CD4-positive, alpha-beta memory T cell (primary cell): ENCODE measurements around the gene DNAJC30. TPM values are rescaled to one million over a fixed set of nuclear protein-coding genes. Genes with fewer than 3 reads are reported as not detected.
"Not testable (repeated sequence)": the region's sequence is repeated elsewhere in the genome, so short reads cannot be mapped to it uniquely, and the experiment has no call there.

Source experiments
- CTCF ChIA-PET: fragments of 350-600 bp; sonication (Branson Sonifier 250); formaldehyde crosslinking; loops from one replicate; lab custom pipeline; 2021; ENCODE audit warnings: inconsistent platforms; ENCODE audit not compliant: partially characterized antibody; lab: Charles Lee
- POLR2A ChIA-PET: fragments of 350-600 bp; sonication (Branson Sonifier 250); formaldehyde crosslinking; loops from one replicate; lab custom pipeline; 2021; ENCODE audit not compliant: partially characterized antibody; lab: Charles Lee
- DNase-seq, 5 donors: peaks; one replicate each; pipeline versions ENCODE4 v3.0.0 to v3.0.0-alpha.2; 2020 to 2022; ENCODE audit warnings: mixed read lengths in 1 of 5
- H3K27ac ChIP-seq: one replicate; pipeline ENCODE4 v1.7.0; 2013; ENCODE audit warnings: low read depth, low read length
- H3K27me3 ChIP-seq: 2 replicates; pipeline ENCODE4 v1.7.0; 2013; ENCODE audit warnings: mild to moderate bottlenecking, low read length, moderate library complexity; ENCODE audit not compliant: insufficient read depth
- H3K36me3 ChIP-seq: 2 replicates; pipeline ENCODE4 v1.7.0; 2013; ENCODE audit warnings: mild to moderate bottlenecking, low read length, moderate library complexity; ENCODE audit not compliant: insufficient read depth
- H3K4me1 ChIP-seq: 2 replicates; pipeline ENCODE4 v1.7.0; 2013; ENCODE audit warnings: mild to moderate bottlenecking, low read length, moderate library complexity; ENCODE audit not compliant: insufficient read depth
- H3K4me3 ChIP-seq, 2 donors: one replicate each; pipeline ENCODE4 v1.7.0; 2013; ENCODE audit warnings: low read length in 2 of 2, mild to moderate bottlenecking in 1 of 2
- H3K9me3 ChIP-seq, 2 donors: one replicate each; pipeline ENCODE4 v1.7.0; 2013; ENCODE audit warnings: low read length in 2 of 2, control low read depth in 1 of 2; ENCODE audit not compliant: control insufficient read depth in 1 of 2
- H3K27ac Mint-ChIP-seq, 7 donors: one replicate each; pipeline ENCODE4 v1.8.0; 2020 to 2021; ENCODE audit warnings: mixed read lengths in 7 of 7, mild to moderate bottlenecking in 6 of 7, inconsistent platforms in 3 of 7, moderate library complexity in 3 of 7
- H3K27me3 Mint-ChIP-seq, 2 donors: one replicate each; pipeline ENCODE4 v1.8.0; 2020 to 2021; ENCODE audit warnings: mixed read lengths in 2 of 2
- H3K36me3 Mint-ChIP-seq, 2 donors: one replicate each; pipeline ENCODE4 v1.8.0; 2020 to 2021; ENCODE audit warnings: mixed read lengths in 2 of 2, inconsistent platforms in 1 of 2, mild to moderate bottlenecking in 1 of 2
- H3K4me1 Mint-ChIP-seq, 4 donors: one replicate each; pipeline ENCODE4 v1.8.0; 2020 to 2021; ENCODE audit warnings: mixed read lengths in 4 of 4, mild to moderate bottlenecking in 1 of 4
- H3K4me3 Mint-ChIP-seq, 8 donors: one replicate each; pipeline ENCODE4 v1.8.0; 2020 to 2021; ENCODE audit warnings: mixed read lengths in 8 of 8, mild to moderate bottlenecking in 7 of 8, moderate library complexity in 6 of 8, inconsistent platforms in 3 of 8
- H3K9me3 Mint-ChIP-seq, 8 donors: one replicate each; pipeline ENCODE4 v1.8.0; 2020 to 2021; ENCODE audit warnings: mixed read lengths in 8 of 8, mild to moderate bottlenecking in 5 of 8, inconsistent platforms in 3 of 8, moderate library complexity in 1 of 8
- intact Hi-C: fragments of 100-400 bp; cut with micrococcal nuclease; formaldehyde crosslinking; loops from one replicate; pipeline ENCODE4 v1.15.1; 2023
- polyA plus RNA-seq, 2 donors: library from polyadenylated mRNA; unstranded; fragments of 300-500 nt; fragmentation: Illumina TruSeq; gene quantifications; one replicate each; pipeline ENCODE4 v1.2.3, GENCODE V29; 2021
- total RNA-seq, 2 experiments: library from RNA; stranded (reverse); gene quantifications; one replicate each; pipeline ENCODE4 v1.2.3, GENCODE V29; 2021

The DNAJC30 gene
- total and polyA plus RNA-seq, 4 experiments from 2014 or later: 8.3 to 16.5 (median 12.8) TPM

DNA sequence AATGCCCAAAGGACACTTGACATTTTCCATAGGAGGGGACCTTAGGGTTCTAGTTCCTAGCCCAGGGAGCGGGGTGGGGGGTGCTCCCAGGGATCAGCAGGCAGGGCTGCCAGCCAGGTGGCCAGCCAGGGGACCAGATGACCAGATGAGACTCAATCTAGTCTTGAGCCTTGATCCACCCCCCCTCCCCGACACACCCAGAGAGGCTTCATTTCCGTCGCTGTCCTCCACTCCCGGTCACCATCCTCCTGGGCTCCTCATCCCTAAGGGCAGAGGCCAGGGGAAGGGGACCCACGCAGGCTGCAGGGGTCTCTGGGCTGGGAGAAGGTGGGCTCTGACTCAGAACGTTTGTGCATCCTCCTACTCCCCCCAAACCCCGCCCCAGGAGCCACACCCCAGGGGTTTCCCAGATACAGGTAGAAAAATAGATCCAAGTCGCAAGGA lies 35.2 kb upstream of the DNAJC30 start:
- no peaks in the 10 kb centered on the region for H3K9me3 ChIP-seq
- intact Hi-C loops: loop anchor here (1.0 to 5.0 kb wide), 2 partner anchors 35 to 51 kb away; partner anchors contain the start of genes BUD23, DNAJC30 and VPS37D
- peak overlapping the region; percentile 46 for H3K27ac ChIP-seq
- H3K4me1 ChIP-seq: peaks cover 34% of the 10 kb centered on the region
- peak overlapping the region; percentile 65 to 76 for H3K4me3 ChIP-seq
- H3K9me3 Mint-ChIP-seq: no peaks in the 10 kb centered on the region
- CTCF ChIA-PET: interaction anchor here (1.6 to 2.0 kb wide), 2 partner anchors 16 to 112 kb away, joined by 6 to 9 read pairs; no protein-coding TSS in a partner anchor
- no peaks in the 10 kb centered on the region for H3K27me3 Mint-ChIP-seq
- H3K36me3 Mint-ChIP-seq: no peaks in the 10 kb centered on the region
- peaks cover 13 to 29% (median 20%) of the 10 kb centered on the region in 4 donors for H3K4me1 Mint-ChIP-seq
- no peaks in the 10 kb centered on the region for H3K36me3 ChIP-seq
- no peaks in the 10 kb centered on the region for H3K27me3 ChIP-seq
- peak overlapping the region in 5 of 7 donors; percentile 15 to 96 (median 76) for H3K27ac Mint-ChIP-seq
- POLR2A ChIA-PET: interaction anchor here (0.8 to 2.2 kb wide), 6 partner anchors 13 to 889 kb away, joined by 3 to 8 read pairs (median 4); partner anchors contain the start of genes ABHD11 and BAZ1B
- peak overlapping the region; percentile 83 to 92 (median 91) for H3K4me3 Mint-ChIP-seq
- DNase-seq: peak in 2 of 5 donors; percentile 28 to 66

DNA sequence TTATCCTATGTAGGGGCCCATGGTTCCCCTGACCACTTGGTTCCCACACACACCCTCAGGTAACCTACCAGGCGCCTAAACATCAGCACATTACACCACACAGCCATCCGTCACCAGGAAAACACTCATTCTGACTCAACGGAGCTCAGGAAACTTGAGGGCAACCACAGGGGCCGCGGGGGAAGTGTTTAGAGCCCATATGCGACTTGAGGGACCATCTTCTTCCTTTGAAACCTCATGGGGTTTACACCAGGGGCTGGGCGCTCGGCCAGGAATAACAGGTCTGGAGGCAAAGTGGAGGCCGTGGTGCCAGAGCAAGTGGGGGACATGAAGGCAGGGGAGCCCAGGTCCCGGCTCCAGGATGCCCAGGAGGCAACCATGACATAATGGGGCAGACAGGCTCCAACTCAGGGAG lies 34.7 kb upstream of the DNAJC30 start:
- H3K9me3 ChIP-seq: no peaks in the 10 kb centered on the region
- H3K36me3 Mint-ChIP-seq: no peaks in the 10 kb centered on the region
- H3K4me3 Mint-ChIP-seq: peak overlapping the region; percentile 83 to 92 (median 91)
- H3K9me3 Mint-ChIP-seq: no peaks in the 10 kb centered on the region
- peaks cover 14 to 29% (median 20%) of the 10 kb centered on the region in 4 donors for H3K4me1 Mint-ChIP-seq
- peak overlapping the region; percentile 28 for H3K27ac ChIP-seq
- CTCF ChIA-PET: interaction anchor here (1.6 to 2.0 kb wide), 3 partner anchors 16 to 111 kb away, joined by 5 to 9 read pairs (median 6); no protein-coding TSS in a partner anchor
- no peaks in the 10 kb centered on the region for H3K27me3 Mint-ChIP-seq
- peak; percentile 59 to 90 (median 71) for DNase-seq
- POLR2A ChIA-PET: interaction anchor here (0.7 to 2.2 kb wide), 7 partner anchors 12 to 889 kb away, joined by 3 to 8 read pairs (median 4); partner anchors contain the start of genes ABHD11, BAZ1B, BUD23 and DNAJC30
- H3K27me3 ChIP-seq: no peaks in the 10 kb centered on the region
- H3K36me3 ChIP-seq: no peaks in the 10 kb centered on the region
- peak overlapping the region in 1 of 2 donors; percentile 76 for H3K4me3 ChIP-seq
- peaks cover 34% of the 10 kb centered on the region for H3K4me1 ChIP-seq
- peak overlapping the region; percentile 76 to 96 (median 93) for H3K27ac Mint-ChIP-seq
- intact Hi-C loops: loop anchor here (1.0 to 5.0 kb wide), 2 partner anchors 35 to 51 kb away; partner anchors contain the start of genes BUD23, DNAJC30 and VPS37D

DNA sequence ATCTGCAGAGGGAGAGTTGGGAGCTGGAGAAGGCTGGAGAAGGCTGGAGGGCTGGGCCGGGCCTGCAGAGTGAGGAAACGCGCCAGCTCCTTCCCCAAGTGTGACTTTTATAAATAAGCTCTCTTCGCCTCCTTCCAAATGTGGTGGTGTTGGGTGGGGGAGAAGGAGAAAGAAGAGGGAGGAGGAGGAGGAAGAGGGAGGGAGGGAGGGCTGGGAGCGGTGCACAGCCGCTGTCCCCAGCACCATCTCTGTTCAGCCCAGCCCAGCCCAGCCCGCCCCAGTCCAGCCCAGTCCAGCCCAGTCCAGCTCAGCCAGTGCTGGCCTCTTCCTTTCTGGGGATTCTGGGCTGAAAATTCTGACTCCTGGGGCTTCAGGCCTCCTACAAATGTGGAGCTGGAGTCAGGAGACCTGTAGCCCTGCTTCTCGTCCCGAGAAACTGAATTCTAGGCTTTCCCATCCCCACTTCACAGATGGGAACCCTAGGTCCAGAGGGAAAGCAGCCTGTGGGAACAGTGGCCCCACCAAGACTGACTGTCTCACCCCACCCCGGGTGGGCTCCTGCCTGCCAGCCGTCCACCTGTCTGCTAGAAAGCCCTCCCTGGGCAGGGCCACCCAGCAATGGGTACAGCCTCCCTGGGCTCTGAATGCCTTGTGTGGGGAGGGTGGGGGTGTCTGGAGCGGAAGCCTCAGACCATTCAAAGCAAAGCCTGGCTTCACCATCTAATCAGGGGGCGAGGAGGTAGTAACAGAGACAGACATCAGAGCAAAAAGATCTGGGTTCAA lies 34.0 kb upstream of the DNAJC30 start:
- Mint-ChIP-seq H3K36me3 (no peaks in the 10 kb centered on the region), H3K27me3 (no peaks in the 10 kb centered on the region), H3K4me3 (peak overlapping the region; percentile 83 to 92 (median 91)), H3K27ac (peak overlapping the region; percentile 41 to 96 (median 93)), H3K4me1 (peaks cover 17 to 37% (median 21%) of the 10 kb centered on the region in 4 donors), H3K9me3 (no peaks in the 10 kb centered on the region)
- H3K36me3 ChIP-seq: no peaks in the 10 kb centered on the region
- peaks cover 34% of the 10 kb centered on the region for H3K4me1 ChIP-seq
- ChIA-PET CTCF (interaction anchor here (1.6 to 2.0 kb wide), 4 partner anchors 8 to 111 kb away, joined by 5 to 9 read pairs (median 6); no protein-coding TSS in a partner anchor), POLR2A (interaction anchor here (0.7 to 2.2 kb wide), 7 partner anchors 11 to 888 kb away, joined by 3 to 8 read pairs (median 4); partner anchors contain the start of genes ABHD11, BAZ1B, BUD23 and DNAJC30)
- H3K27ac ChIP-seq: peak overlapping the region; percentile 20
- peak overlapping the region in 1 of 2 donors; percentile 76 for H3K4me3 ChIP-seq
- no peak for DNase-seq
- no peaks in the 10 kb centered on the region for H3K9me3 ChIP-seq
- intact Hi-C loops: loop anchor here (5.0 kb wide), 1 partner anchor 50 kb away; the partner anchor contains the start of gene VPS37D
- no peaks in the 10 kb centered on the region for H3K27me3 ChIP-seq

DNA sequence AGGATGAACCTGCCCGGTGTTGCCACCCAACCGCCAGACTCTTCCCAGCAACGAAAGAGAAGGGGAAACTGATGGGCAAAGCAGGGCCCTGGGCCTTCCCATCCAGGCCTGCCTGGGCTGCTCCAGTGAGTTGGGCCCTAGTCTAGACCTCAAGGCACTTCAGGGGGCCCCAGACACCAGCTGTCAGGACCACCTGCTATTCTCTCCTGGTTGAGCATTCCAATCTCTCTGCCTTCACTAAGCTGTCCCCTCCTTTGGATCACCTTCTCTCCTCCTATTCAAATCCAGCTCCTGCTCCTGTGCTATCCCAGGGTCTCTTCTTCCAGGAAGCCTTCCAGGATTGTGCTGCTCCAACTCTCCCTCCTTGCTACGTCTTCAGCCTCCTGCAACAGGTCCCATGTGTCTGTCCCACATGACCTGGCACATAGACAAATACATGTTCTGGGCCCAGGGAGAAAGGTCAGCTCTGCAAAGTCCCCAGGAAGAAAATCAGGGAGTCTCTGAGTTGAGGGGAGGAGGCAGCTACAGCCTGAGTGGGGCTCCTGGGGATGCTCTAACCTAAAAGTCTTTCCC lies 33.2 kb upstream of the DNAJC30 start:
- Mint-ChIP-seq H3K27ac (peak overlapping the region in 2 of 7 donors; percentile 25 to 30), H3K4me1 (peaks cover 17 to 37% (median 21%) of the 10 kb centered on the region in 4 donors), H3K9me3 (no peaks in the 10 kb centered on the region), H3K4me3 (peak overlapping the region in 1 of 8 donors; percentile 18), H3K36me3 (no peaks in the 10 kb centered on the region), H3K27me3 (no peaks in the 10 kb centered on the region)
- Histone ChIP-seq H3K27ac (no peak overlapping the region), H3K4me3 (no peak overlapping the region), H3K27me3 (no peaks in the 10 kb centered on the region), H3K4me1 (peaks cover 34% of the 10 kb centered on the region), H3K9me3 (no peaks in the 10 kb centered on the region), H3K36me3 (no peaks in the 10 kb centered on the region)
- POLR2A ChIA-PET: interaction anchor here (2.2 kb wide), 1 partner anchor 23 kb away, joined by 8 read pairs; the partner anchor contains the start of gene ABHD11
- DNase-seq: no peak
- intact Hi-C loops: loop anchor here (5.0 kb wide), 1 partner anchor 49 kb away; the partner anchor contains the start of gene VPS37D
- CTCF ChIA-PET: interaction anchor here (1.9 to 3.2 kb wide), 4 partner anchors 9 to 110 kb away, joined by 5 to 14 read pairs (median 8); no protein-coding TSS in a partner anchor

DNA sequence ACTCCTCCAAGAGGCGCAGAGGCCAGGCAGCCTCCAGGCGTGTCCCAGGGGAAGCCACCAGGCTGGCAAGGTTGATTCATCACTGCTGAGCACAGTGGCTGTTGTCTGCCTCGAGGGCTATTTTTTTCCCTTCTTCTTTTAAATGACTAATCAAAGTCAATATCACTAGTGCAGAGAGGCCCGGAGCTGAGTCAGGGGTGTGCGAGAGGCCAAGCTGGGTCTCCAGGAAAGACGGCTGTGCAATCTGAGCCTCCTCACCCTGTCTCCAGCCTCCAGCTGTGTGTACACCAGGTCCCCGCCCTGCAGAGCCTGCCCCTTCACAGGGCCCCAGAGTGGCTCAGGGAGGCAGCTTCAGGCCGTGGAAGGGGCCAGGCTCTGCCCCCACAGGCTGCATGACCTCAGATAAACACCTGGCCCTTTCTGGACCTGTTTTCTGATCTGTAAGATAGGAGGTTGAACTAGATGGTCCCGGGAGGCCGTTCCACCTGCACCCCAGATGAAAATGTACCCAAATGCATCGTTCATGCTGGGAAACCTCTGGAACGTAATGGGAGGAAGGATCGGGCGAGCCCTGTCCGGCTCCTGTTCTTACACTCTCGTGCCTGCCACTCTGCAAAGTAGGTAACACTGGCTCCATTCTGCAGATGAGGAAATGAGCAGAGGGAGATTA lies 32.5 kb upstream of the DNAJC30 start:
- H3K27ac ChIP-seq: no peak overlapping the region
- Mint-ChIP-seq H3K27ac (no peak overlapping the region), H3K27me3 (no peaks in the 10 kb centered on the region), H3K9me3 (no peaks in the 10 kb centered on the region), H3K4me1 (peaks cover 17 to 37% (median 21%) of the 10 kb centered on the region in 4 donors), H3K36me3 (no peaks in the 10 kb centered on the region), H3K4me3 (peak overlapping the region in 1 of 8 donors; percentile 17)
- H3K36me3 ChIP-seq: no peaks in the 10 kb centered on the region
- DNase-seq: no peak
- no peak overlapping the region for H3K4me3 ChIP-seq
- H3K4me1 ChIP-seq: peaks cover 34% of the 10 kb centered on the region
- H3K9me3 ChIP-seq: no peaks in the 10 kb centered on the region
- intact Hi-C loops: loop anchor here (5.0 kb wide), 1 partner anchor 48 kb away; the partner anchor contains the start of gene VPS37D
- ChIA-PET POLR2A (no interaction called here), CTCF (interaction anchor here (1.9 to 3.2 kb wide), 2 partner anchors 10 to 109 kb away, joined by 6 to 14 read pairs; no protein-coding TSS in a partner anchor)
- H3K27me3 ChIP-seq: no peaks in the 10 kb centered on the region

DNA sequence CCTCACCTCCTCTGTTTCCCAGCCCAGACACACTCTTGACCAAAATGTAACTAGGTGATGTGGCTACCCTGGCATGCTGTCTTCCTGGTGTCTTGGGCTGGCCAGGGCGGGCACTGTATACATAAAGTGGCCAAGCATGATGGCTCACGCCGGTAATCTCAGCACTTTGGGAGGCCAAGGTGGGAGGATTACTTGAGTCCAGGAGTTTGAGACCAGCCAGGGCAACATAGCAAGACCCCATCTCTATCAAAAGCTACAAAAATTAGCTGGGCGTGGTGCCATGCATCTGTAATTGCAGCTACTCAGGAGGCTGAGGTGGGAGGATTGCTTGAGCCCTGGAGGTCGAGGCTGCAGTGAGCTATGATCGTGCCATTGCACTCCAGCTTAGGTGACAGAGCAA lies 30.1 kb upstream of the DNAJC30 start:
- H3K27ac ChIP-seq, POLR2A ChIA-PET, DNase-seq, H3K9me3 Mint-ChIP-seq, intact Hi-C loops, H3K27me3 Mint-ChIP-seq, H3K4me3 Mint-ChIP-seq, H3K4me3 ChIP-seq, H3K27me3 ChIP-seq, H3K27ac Mint-ChIP-seq, H3K36me3 Mint-ChIP-seq, H3K36me3 ChIP-seq, H3K9me3 ChIP-seq: not testable (repeated sequence)
- CTCF ChIA-PET: interaction anchor here (1.1 to 3.2 kb wide), 4 partner anchors 12 to 107 kb away, joined by 3 to 14 read pairs (median 4); no protein-coding TSS in a partner anchor
- H3K4me1 Mint-ChIP-seq: peaks cover 13 to 32% (median 14%) of the 10 kb centered on the region in 4 donors
- peaks cover 24% of the 10 kb centered on the region for H3K4me1 ChIP-seq
